ENCODE results near the gene ZNF221.

Gene ZNF221

DNA sequence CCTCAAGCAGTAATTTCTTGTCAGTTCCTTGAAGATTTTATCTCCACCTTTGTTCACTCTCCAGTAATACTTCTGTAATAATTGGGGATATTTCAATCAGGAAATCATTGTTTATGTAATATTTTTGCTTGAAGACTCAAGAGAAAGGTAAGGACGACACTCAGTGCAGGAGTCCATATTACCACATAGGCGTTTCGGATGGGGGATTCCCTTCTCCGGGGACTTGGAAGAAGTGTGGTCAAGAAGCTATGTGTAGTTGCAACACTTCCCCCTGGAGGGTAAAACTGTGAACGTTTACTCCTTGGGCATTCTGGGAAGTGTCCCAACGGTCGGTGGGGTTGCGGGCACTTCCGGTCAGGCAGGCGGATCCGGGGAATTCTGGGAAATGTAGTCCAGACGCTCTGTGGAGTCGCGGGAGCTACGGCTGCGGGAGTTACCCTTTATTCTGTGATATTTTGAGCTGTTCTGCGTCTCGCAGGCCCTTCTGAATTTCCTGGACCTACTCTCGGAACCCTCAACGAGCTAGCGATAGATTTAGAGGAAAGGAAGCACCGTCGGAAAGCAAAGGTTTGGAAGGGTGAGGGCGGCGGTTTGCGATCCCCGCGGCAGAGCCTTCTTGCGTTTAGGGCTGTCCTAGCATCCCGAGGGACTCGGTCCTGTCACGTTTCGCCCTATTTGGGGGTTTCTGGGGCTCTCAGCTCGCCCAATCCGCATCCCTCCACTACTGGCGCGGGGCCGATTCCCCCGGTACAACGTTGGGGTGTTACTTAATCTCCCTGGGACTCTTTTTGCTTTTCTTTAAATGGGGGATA, at the start of gene ZNF221:
ZNF221 (plus strand) TSS at position 395 of the 812 bp plus-strand sequence. CDS start 11,499 bp downstream, outside the sequence.
- Histone ChIP-seq H3K9ac (ENCODE audit: low read length) (peak within 1 kb of the TSS; percentile 60), H3K4me1 (ENCODE audit: control insufficient read depth, insufficient read depth, low read length) (peaks cover 3% of the 10 kb centered on the region; the same call in 1 of the 2 replicates), H3K27me3 (ENCODE audit: control insufficient read depth, insufficient read depth, low read length) (no peaks in the 10 kb centered on the region), H3K4me3 (ENCODE audit: low read depth, low read length) (peak within 1 kb of the TSS; percentile 97), H3K27ac (ENCODE audit: low read depth, low read length) (0 out of 2 replicates have a peak within 1 kb of the TSS, but pooled peaks have one; percentile 2), H3K9me3 (ENCODE audit: control insufficient read depth, insufficient read depth, low read depth, low read length) (peaks cover 33% of the 10 kb centered on the region), H3K36me3 (ENCODE audit: control insufficient read depth, insufficient read depth, low read length) (peaks cover 13% of the 10 kb centered on the region)

DNA sequence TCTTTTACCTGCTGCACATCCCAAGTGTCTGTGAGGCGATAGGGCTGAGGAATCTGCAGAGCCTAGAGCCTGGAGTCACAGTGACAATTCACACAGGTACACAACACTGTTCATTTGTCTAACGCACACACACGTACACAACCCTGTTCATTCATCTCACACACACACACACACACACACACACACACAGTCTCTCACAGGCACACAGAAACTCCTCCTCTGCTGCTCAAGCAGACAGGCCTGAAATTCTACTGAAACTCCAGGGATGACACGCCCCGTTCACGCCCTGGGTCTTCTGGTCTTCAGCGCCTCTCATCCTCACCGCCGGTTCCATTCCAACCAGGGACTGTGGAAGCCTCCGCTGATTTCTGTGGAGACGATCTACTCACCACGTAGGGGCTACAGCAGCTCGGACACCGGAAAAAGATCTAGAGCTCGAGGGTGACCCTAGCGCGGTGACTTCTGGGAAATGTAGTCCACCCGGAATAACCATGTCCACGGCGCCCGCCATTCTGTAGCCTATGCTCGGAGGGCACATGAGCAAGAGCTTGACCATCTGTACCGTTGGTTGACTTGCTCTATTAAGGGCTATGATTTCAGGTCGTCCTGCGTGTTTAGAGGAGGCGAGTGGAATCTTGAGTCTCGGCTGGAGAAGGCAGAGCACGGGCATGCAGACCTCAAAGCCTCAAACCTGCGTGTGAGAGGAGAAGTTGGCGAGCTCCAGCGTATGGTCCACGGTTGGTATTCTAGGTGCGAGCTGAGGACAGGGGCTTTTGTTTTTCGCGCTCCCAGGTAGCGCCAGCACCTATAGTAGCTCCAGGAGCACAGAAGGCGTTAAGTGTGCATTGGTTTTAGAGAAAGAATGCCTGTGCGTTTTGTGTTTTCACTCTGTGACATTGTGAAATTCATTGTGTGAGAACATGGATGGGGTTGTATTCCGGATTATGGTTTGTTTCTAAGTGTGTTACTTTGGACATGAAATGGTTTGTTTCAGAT, 49.3 kb upstream of the ZNF221 start:
- Histone ChIP-seq H3K9me3 (ENCODE audit: control insufficient read depth, insufficient read depth, low read depth, low read length) (peaks cover 32% of the 10 kb centered on the region), H3K36me3 (ENCODE audit: control insufficient read depth, insufficient read depth, low read length) (no peaks in the 10 kb centered on the region; the same call in 1 of the 2 replicates), H3K4me3 (ENCODE audit: low read depth, low read length) (peak overlapping the region; percentile 76), H3K9ac (ENCODE audit: low read length) (peak overlapping the region; percentile 20), H3K27me3 (ENCODE audit: control insufficient read depth, insufficient read depth, low read length) (no peaks in the 10 kb centered on the region), H3K27ac (ENCODE audit: low read depth, low read length) (no peak overlapping the region), H3K4me1 (ENCODE audit: control insufficient read depth, insufficient read depth, low read length) (no peaks in the 10 kb centered on the region)

DNA sequence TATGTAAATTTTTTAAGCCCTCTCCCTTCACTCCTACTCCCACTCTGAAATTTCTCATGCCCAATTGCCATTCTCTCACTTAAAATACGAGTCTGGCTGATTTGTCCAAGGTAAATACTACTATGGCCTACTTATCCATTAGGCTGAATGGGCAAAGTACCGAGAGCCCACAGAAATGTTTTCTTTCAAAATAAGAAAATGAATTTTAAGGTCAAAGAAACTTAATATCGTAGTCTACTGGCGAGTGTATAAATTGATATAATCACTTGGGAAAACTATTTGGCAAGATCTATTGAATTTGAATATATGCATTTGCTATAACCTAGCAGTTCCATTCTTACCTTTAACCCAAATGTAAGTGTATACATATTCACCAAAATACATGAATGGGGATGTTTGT, 48.6 kb upstream of the ZNF221 start:
- H3K27ac ChIP-seq (ENCODE audit: low read depth, low read length), result no peak overlapping the region
- no peaks in the 10 kb centered on the region for H3K36me3 ChIP-seq (ENCODE audit: control insufficient read depth, insufficient read depth, low read length)
- H3K4me3 ChIP-seq (ENCODE audit: low read depth, low read length), result peak overlapping the region; percentile 76

DNA sequence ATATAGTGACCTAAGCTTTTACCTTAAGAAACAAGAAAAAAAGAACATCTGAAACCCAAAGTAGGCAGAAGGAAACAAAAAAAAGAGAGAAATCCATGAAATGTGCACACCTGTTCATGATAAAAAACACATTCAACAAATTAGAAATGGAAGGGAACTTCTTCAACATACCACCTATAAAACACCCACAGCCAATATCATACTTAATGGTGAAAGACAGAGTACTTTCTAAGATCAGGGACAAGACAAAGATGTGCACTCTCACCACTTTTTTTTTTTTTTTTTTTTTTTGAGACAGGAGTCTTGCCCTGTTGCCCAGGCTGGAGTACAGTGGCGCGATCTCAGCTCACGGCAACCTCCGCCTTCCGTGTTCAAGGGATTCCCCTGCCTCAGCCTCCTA, 45.1 kb upstream of the ZNF221 start:
- Histone ChIP-seq H3K36me3 (ENCODE audit: control insufficient read depth, insufficient read depth, low read length) (no peaks in the 10 kb centered on the region), H3K4me3 (ENCODE audit: low read depth, low read length) (no peak overlapping the region), H3K27ac (ENCODE audit: low read depth, low read length) (no peak overlapping the region), H3K27me3 (ENCODE audit: control insufficient read depth, insufficient read depth, low read length) (no peaks in the 10 kb centered on the region), H3K9me3 (ENCODE audit: control insufficient read depth, insufficient read depth, low read depth, low read length) (peaks cover 59% of the 10 kb centered on the region), H3K4me1 (ENCODE audit: control insufficient read depth, insufficient read depth, low read length) (no peaks in the 10 kb centered on the region), H3K9ac (ENCODE audit: low read length) (no peak overlapping the region)

More for the DNA sequence above, 48.6 kb upstream of the ZNF221 start:
- Histone ChIP-seq H3K4me1 (ENCODE audit: control insufficient read depth, insufficient read depth, low read length) (no peaks in the 10 kb centered on the region), H3K9me3 (ENCODE audit: control insufficient read depth, insufficient read depth, low read depth, low read length) (peaks cover 29% of the 10 kb centered on the region), H3K9ac (ENCODE audit: low read length) (no peak overlapping the region), H3K27me3 (ENCODE audit: control insufficient read depth, insufficient read depth, low read length) (no peaks in the 10 kb centered on the region)

DNA sequence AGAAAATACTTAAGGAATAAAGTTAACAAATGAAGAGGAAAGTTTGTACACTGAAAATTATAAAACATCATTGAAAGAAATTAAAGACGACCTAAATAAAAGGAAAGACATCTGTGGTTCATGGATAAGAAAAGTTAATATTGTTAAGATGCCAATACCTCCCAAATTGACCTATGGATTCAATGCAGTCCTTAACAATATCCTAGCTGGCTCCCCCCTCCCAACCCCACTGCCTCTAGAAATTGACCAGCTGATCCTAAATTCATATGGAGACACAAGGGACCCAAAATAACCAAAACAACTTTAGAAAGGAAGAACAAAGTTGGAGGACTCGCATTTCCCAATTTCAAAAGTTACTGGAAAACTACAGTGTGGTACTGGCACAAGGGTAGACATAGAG, 44.3 kb upstream of the ZNF221 start:
- H3K9ac ChIP-seq (ENCODE audit: low read length), result no peak overlapping the region
- H3K4me3 ChIP-seq (ENCODE audit: low read depth, low read length), result no peak overlapping the region
- H3K4me1 ChIP-seq (ENCODE audit: control insufficient read depth, insufficient read depth, low read length), result no peaks in the 10 kb centered on the region
- H3K36me3 ChIP-seq (ENCODE audit: control insufficient read depth, insufficient read depth, low read length), result no peaks in the 10 kb centered on the region
- H3K27me3 ChIP-seq (ENCODE audit: control insufficient read depth, insufficient read depth, low read length), result no peaks in the 10 kb centered on the region
- H3K9me3 ChIP-seq (ENCODE audit: control insufficient read depth, insufficient read depth, low read depth, low read length), result peaks cover 66% of the 10 kb centered on the region
- H3K27ac ChIP-seq (ENCODE audit: low read depth, low read length), result no peak overlapping the region

DNA sequence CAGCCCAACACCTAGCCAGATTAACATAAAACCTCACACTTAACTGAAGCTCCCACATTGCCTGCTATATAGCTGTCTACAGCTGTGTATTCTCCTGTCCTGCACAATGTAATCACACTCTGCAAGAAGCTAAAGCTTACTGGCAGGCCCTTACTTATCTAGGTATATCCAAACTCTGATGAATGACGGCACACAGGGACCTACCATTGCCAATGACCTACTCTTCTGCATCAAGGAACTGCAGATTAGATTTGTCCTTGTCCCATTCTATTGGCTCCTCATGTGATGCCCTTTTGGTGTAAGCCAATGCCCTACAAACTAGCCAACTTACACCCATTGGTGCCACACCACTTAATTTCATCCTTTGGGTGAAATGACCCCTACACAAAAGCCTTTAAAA, 42.4 kb upstream of the ZNF221 start:
- H3K36me3 ChIP-seq (ENCODE audit: control insufficient read depth, insufficient read depth, low read length), result peaks cover 13% of the 10 kb centered on the region
- H3K27me3 ChIP-seq (ENCODE audit: control insufficient read depth, insufficient read depth, low read length), result no peaks in the 10 kb centered on the region
- H3K27ac ChIP-seq (ENCODE audit: low read depth, low read length), result no peak overlapping the region
- no peak overlapping the region for H3K4me3 ChIP-seq (ENCODE audit: low read depth, low read length)
- no peak overlapping the region for H3K9ac ChIP-seq (ENCODE audit: low read length)
- peaks cover 71% of the 10 kb centered on the region for H3K9me3 ChIP-seq (ENCODE audit: control insufficient read depth, insufficient read depth, low read depth, low read length)
- no peaks in the 10 kb centered on the region for H3K4me1 ChIP-seq (ENCODE audit: control insufficient read depth, insufficient read depth, low read length)

DNA sequence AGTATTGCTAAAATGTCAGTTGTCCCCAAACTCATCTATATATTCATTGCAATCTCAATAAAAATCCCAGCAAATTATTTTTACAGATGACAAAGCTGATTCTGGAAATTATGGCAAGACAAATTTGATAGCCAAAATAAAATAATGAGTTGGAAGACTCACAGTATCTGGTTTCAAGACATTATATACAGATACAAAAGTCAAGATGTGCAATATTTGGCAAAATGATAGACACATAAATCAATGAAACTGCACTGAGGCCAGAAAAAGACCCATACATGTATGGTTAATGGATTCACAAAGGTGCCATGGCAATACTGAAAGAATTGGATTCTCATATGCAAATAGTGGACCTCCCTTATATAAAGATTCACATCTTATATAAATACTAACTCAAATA, 40.1 kb upstream of the ZNF221 start:
- Histone ChIP-seq H3K9ac (ENCODE audit: low read length) (no peak overlapping the region), H3K9me3 (ENCODE audit: control insufficient read depth, insufficient read depth, low read depth, low read length) (peaks cover 83% of the 10 kb centered on the region), H3K4me1 (ENCODE audit: control insufficient read depth, insufficient read depth, low read length) (no peaks in the 10 kb centered on the region), H3K4me3 (ENCODE audit: low read depth, low read length) (no peak overlapping the region), H3K36me3 (ENCODE audit: control insufficient read depth, insufficient read depth, low read length) (peaks cover 35% of the 10 kb centered on the region), H3K27ac (ENCODE audit: low read depth, low read length) (no peak overlapping the region), H3K27me3 (ENCODE audit: control insufficient read depth, insufficient read depth, low read length) (no peaks in the 10 kb centered on the region)

DNA sequence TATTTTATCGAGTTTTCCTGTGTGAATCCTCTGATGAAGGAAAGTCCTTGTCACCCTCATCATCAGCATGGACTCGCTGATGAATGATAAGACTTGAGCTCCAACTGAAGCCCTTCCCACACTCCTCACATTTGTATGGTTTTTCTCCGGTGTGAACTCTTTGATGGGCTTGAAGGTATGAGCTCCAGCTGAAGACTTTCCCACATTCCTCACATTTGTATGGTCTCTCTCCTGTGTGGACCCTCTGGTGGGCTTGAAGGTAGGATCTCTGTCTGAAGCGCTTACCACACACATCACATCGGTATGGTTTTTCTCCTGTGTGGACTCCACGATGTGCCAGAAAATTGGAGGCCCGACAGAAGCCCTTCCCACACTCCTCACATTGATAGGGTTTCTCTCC, 37.6 kb upstream of the ZNF221 start:
- Histone ChIP-seq H3K9me3 (ENCODE audit: control insufficient read depth, insufficient read depth, low read depth, low read length) (peaks cover 78% of the 10 kb centered on the region), H3K27ac (ENCODE audit: low read depth, low read length) (no peak overlapping the region), H3K36me3 (ENCODE audit: control insufficient read depth, insufficient read depth, low read length) (peaks cover 60% of the 10 kb centered on the region), H3K9ac (ENCODE audit: low read length) (no peak overlapping the region), H3K4me3 (ENCODE audit: low read depth, low read length) (no peak overlapping the region), H3K27me3 (ENCODE audit: control insufficient read depth, insufficient read depth, low read length) (no peaks in the 10 kb centered on the region), H3K4me1 (ENCODE audit: control insufficient read depth, insufficient read depth, low read length) (no peaks in the 10 kb centered on the region)

DNA sequence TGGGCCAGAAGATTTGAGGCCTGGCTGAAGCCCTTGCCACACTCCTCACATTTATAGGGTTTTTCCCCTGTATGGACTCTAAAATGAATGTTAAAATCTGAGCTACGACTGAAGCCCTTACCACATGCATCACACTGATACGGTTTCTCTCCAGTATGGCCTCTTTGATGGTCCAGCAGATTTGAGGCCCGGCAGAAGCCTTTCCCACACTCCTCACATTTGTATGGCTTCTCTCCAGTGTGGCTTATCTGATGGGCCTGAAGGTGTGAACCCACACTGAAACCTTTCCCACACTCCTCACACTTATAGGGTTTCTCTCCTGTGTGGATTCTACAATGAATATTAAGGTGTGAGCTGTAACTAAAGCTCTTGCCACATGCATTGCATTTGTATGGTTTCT, 37.0 kb upstream of the ZNF221 start:
- Histone ChIP-seq H3K9me3 (ENCODE audit: control insufficient read depth, insufficient read depth, low read depth, low read length) (peaks cover 72% of the 10 kb centered on the region), H3K4me3 (ENCODE audit: low read depth, low read length) (no peak overlapping the region), H3K9ac (ENCODE audit: low read length) (no peak overlapping the region), H3K27me3 (ENCODE audit: control insufficient read depth, insufficient read depth, low read length) (no peaks in the 10 kb centered on the region), H3K36me3 (ENCODE audit: control insufficient read depth, insufficient read depth, low read length) (peaks cover 66% of the 10 kb centered on the region), H3K27ac (ENCODE audit: low read depth, low read length) (no peak overlapping the region), H3K4me1 (ENCODE audit: control insufficient read depth, insufficient read depth, low read length) (no peaks in the 10 kb centered on the region)

DNA sequence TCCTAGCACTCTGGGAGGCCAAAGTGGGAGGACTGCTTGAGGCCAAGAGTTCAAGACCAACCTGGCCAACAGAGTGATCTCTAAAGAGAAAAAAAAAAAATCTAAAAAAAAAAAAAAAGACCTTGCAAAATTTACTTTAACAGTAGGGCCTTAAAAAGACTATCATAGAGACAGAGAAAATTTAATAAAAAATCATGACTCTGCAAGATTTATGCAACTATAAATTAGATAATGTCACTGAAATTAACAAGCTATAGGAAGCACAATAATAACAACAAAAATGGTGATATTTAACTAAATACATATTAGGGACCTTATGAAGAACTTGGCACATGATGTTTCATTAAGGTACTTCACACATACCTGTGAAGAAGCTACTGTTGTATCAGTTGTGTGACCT, 27.2 kb upstream of the ZNF221 start:
- Histone ChIP-seq H3K27ac (ENCODE audit: low read depth, low read length) (no peak overlapping the region), H3K9ac (ENCODE audit: low read length) (no peak overlapping the region), H3K27me3 (ENCODE audit: control insufficient read depth, insufficient read depth, low read length) (no peaks in the 10 kb centered on the region), H3K4me3 (ENCODE audit: low read depth, low read length) (no peak overlapping the region), H3K4me1 (ENCODE audit: control insufficient read depth, insufficient read depth, low read length) (no peaks in the 10 kb centered on the region), H3K36me3 (ENCODE audit: control insufficient read depth, insufficient read depth, low read length) (peaks cover 90% of the 10 kb centered on the region), H3K9me3 (ENCODE audit: control insufficient read depth, insufficient read depth, low read depth, low read length) (no peaks in the 10 kb centered on the region)

DNA sequence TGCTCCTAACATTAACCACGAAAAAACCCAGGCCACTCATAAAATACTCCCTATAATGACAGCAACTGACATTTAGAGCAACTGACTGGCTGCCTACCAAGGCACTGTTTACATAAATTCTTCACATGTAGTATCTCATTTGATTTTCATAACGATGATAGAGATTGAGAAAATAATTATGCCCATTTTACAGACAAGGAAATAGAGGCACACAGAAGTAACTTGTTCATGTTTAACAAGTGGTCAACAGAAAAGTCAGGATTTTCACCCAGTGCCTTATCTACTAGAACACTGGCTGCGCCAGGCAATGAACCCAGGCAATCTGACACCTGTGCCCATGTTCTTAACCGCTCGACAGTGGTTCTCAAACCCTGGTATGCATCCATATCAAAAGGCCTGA, 22.2 kb upstream of the ZNF221 start:
- Histone ChIP-seq H3K27ac (ENCODE audit: low read depth, low read length) (no peak overlapping the region), H3K36me3 (ENCODE audit: control insufficient read depth, insufficient read depth, low read length) (peaks cover 82% of the 10 kb centered on the region), H3K9ac (ENCODE audit: low read length) (no peak overlapping the region), H3K4me1 (ENCODE audit: control insufficient read depth, insufficient read depth, low read length) (no peaks in the 10 kb centered on the region), H3K27me3 (ENCODE audit: control insufficient read depth, insufficient read depth, low read length) (no peaks in the 10 kb centered on the region), H3K4me3 (ENCODE audit: low read depth, low read length) (no peak overlapping the region), H3K9me3 (ENCODE audit: control insufficient read depth, insufficient read depth, low read depth, low read length) (no peaks in the 10 kb centered on the region)

Data from HUES6 (cell line).